Lower leg skin (tissue), 4 donors: Measurements from ENCODE around the gene SPCS2. TPM values are rescaled to one million over a fixed set of nuclear protein-coding genes. Genes with fewer than 3 reads are reported as not detected.
"Not testable (repeated sequence)": the region's sequence is repeated elsewhere in the genome, so short reads cannot be mapped to it uniquely, and the experiment has no call there.

Source experiments
- DNase-seq, 2 donors: peaks; one replicate each; pipeline ENCODE4 v3.0.0-alpha.2; 2019; ENCODE audit warnings: low spot score in 2 of 2
- H3K4me3 ChIP-seq: fragments of 200-600 bp; sonication (generic); 2 replicates; pipeline ENCODE4 v1.5.1; 2017; ENCODE audit warnings: mild to moderate bottlenecking, low read depth; ENCODE audit not compliant: poor library complexity, severe bottlenecking
- POLR2A ChIP-seq, 2 donors: fragments of 450-650 bp; IDR thresholded peaks; one replicate each; pipeline ENCODE4 v1.6.1; 2016 to 2017; ENCODE audit warnings: antibody characterized with exemption in 2 of 2, mild to moderate bottlenecking in 1 of 2, moderate library complexity in 1 of 2
- WGBS, 2 donors: methylation state at CpG; one replicate each; pipeline ENCODE4 v1.1.5; 2018; 5-methylcytosine and 5-hydroxymethylcytosine counted together
- intact Hi-C: fragments of 100-400 bp; cut with DNase I; formaldehyde crosslinking; loops from one replicate; pipeline ENCODE4 v1.15.0; 2023; ENCODE audit warnings: low total_unique reads
- total RNA-seq, 4 donors: library from RNA; depleted of rRNA; stranded (reverse); fragments of >200 nt; gene quantifications; one replicate each; pipeline ENCODE4 v1.1.0, GENCODE V29; 2016
- TF ChIP-seq, protein P1 (sequence below), 3 donors: fragments of 450-650 bp; IDR thresholded peaks; one replicate each; pipeline ENCODE4 v1.5.1; 2016; ENCODE audit warnings: antibody characterized with exemption in 3 of 3, mild to moderate bottlenecking in 3 of 3, moderate library complexity in 2 of 3

The SPCS2 gene
- total RNA-seq, 4 donors from 2014 or later: 19.2 to 117 (median 23.9) TPM

DNA sequence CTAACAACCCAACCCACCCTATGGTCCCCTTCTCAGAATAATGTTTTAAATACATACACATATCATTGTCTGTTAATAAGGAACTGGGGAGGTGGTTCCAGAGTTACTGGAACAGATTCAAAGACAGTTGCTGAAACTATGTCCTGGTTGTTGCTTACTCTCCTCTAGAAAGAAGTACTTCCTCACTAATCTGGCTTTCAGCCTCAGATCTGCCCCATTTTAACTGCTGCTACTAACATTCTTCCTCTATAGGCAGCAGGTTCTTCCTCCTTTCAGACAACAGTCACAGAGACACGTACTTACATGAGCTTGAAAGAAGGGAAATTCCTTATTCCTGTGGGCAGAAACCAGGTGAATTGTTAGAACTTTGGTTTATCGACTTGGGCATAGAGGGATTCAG, 31.6 kb downstream of the SPCS2 start:
- no peak overlapping the region for H3K4me3 ChIP-seq
- intact Hi-C loops: no loop called here
- DNase-seq: no peak
- TF ChIP-seq POLR2A (IDR thresholded peaks at IDR 0.05): no peak
- TF ChIP-seq, protein P1, sequence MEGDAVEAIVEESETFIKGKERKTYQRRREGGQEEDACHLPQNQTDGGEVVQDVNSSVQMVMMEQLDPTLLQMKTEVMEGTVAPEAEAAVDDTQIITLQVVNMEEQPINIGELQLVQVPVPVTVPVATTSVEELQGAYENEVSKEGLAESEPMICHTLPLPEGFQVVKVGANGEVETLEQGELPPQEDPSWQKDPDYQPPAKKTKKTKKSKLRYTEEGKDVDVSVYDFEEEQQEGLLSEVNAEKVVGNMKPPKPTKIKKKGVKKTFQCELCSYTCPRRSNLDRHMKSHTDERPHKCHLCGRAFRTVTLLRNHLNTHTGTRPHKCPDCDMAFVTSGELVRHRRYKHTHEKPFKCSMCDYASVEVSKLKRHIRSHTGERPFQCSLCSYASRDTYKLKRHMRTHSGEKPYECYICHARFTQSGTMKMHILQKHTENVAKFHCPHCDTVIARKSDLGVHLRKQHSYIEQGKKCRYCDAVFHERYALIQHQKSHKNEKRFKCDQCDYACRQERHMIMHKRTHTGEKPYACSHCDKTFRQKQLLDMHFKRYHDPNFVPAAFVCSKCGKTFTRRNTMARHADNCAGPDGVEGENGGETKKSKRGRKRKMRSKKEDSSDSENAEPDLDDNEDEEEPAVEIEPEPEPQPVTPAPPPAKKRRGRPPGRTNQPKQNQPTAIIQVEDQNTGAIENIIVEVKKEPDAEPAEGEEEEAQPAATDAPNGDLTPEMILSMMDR (IDR thresholded peaks at IDR 0.05): no peak
- 87 to 92% methylated on average over 2 of the region's 2 CpGs for WGBS, 2 donors

DNA sequence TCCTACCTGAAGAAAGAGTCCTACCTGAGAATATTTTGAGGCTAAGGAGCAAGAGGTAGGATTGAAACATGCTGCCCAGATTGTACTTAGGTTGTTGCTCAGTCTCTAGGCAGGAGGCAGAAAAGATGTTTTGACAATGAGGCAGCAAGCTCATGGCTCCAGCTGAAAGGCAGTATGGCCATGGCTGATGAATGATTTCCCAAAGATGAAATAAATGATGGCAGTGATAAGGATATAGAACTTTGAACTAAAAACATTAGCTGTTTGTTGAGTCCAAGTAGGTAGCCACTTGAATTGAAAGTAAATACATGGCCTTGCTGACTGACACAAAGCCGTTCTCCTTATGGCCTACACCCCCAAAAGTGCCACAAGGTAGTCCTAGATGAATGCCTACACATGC, 32.8 kb downstream of the SPCS2 start:
- TF ChIP-seq, protein P1 (IDR thresholded peaks at IDR 0.05): no peak
- no peak for TF ChIP-seq POLR2A (IDR thresholded peaks at IDR 0.05)
- DNase-seq: no peak
- intact Hi-C loops: no loop called here
- H3K4me3 ChIP-seq: no peak overlapping the region
- WGBS, 2 donors: 94 to 95% methylated on average over 1 of the region's 1 CpG

DNA sequence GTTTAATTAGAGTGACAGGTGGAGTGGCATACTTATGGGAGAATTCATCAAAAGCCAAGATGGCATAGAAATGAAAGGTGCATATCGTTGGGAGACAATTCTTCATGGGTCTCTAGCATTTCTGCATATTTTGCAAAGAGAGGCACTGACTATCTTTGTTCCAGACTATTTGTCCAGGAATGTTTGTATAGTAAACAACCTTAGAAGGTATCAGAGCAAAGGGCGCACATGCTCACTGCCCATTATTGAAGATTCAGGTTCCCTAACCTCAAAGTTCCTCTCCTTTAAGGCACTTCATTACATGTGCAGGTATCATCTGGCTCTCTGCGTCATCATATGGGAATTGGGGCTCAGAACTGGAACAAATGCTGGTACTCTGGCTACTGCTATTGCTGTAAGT, 35.0 kb downstream of the SPCS2 start:
- intact Hi-C loops: no loop called here
- no peak overlapping the region for H3K4me3 ChIP-seq
- WGBS, 2 donors: 89 to 95% methylated on average over 3 of the region's 3 CpGs
- no peak for DNase-seq
- TF ChIP-seq, protein P1 (IDR thresholded peaks at IDR 0.05): no peak
- no peak for TF ChIP-seq POLR2A (IDR thresholded peaks at IDR 0.05)

DNA sequence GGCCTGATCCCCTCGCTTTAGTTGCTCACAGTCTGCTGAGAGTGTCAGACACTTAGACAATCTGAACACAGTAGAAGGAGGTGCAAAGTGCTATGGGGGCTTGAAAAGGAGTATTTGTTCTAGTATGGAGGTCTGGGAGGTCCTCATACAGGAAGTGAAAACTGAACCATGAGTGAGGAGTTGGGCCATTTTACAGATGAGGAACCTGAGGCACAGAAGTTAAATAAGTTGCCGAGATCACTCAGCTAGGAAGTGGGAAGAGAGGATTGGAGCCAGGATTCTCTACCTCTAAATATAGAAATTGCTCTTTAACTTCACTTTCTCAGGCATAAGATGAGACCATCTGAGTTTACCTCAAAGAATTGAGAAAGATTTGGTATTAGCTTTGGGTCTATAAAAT, 35.7 kb downstream of the SPCS2 start:
- TF ChIP-seq, protein P1 (IDR thresholded peaks at IDR 0.05): no peak
- TF ChIP-seq POLR2A (IDR thresholded peaks at IDR 0.05): no peak
- H3K4me3 ChIP-seq: no peak overlapping the region
- DNase-seq: no peak
- WGBS, 2 donors: 91 to 94% methylated on average over 2 of the region's 2 CpGs
- intact Hi-C loops: no loop called here

DNA sequence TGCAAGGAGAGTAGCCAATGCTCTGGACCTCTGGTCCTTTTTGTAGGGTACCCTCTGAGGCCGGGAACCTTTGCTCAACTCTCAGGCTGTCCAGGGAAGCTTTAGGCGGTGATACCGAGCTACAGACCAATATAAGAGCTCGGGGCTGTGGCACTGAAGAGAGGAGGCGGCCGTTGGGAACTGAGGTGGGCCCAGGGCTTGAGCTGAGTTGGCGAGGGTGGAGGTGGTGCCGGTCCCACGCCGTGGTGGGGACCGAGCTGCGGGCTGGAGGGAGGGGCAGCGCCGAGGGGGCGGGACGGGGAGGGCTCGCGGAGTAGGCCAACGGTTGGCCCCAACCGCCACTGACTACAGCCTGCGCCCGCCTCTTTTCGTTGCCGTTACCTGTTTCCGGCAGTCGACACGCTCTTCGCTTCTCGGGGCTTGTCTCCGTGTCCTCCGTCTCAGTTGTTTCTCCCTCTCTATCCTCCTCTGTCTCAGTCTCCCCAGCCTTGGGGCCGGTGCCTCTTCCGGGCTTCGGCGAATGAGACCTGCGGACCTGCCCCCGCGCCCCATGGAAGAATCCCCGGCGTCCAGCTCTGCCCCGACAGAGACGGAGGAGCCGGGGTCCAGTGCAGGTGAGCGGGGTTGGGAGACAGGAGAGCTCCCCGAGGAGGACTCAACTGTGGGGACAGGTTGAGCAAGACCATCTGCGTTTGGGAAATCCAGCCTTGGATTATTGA, 39.6 kb downstream of the SPCS2 start, which contains the start of gene NEU3:
Gene NEU3, plus strand, starts transcription at position 393 of the 719 bp plus-strand sequence. Its CDS starts 128 bp downstream, at position 521.
- WGBS, 2 donors: 1% methylated on average over 45 to 46 of the region's 46 CpGs

DNA sequence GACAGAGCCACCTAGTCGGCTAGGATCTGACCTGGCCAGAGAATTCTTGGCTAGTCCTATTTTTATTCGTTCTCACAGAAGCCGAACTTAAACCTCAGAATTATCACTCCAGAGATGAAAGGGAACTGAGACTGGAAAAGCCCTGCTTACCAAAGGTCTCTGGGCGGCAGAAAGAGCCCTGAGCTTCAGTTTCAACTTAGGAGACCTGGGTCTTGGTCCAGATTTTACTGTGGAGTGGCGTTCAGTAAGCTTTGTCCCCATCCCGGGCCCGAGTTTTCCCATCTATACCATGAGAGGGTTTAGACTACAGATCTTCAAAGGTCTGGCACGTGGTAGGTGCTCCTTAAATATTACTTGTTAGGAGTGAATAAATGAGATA, 40.2 kb downstream of the SPCS2 start:
- intact Hi-C loops: no loop called here
- 3 to 7% methylated on average over 8 of the region's 8 CpGs for WGBS, 2 donors
- DNase-seq: no peak
- TF ChIP-seq, protein P1 (IDR thresholded peaks at IDR 0.05): no peak
- TF ChIP-seq POLR2A (IDR thresholded peaks at IDR 0.05): no peak
- peak overlapping the region; percentile 77 for H3K4me3 ChIP-seq

More for the DNA sequence above, 39.6 kb downstream of the SPCS2 start, which contains the start of gene NEU3:
- H3K4me3 ChIP-seq: peak within 1 kb of the TSS; percentile 77
- no peak for TF ChIP-seq POLR2A (IDR thresholded peaks at IDR 0.05)
- peak; percentile 70 to 93 for DNase-seq
- intact Hi-C loops: no loop called here

DNA sequence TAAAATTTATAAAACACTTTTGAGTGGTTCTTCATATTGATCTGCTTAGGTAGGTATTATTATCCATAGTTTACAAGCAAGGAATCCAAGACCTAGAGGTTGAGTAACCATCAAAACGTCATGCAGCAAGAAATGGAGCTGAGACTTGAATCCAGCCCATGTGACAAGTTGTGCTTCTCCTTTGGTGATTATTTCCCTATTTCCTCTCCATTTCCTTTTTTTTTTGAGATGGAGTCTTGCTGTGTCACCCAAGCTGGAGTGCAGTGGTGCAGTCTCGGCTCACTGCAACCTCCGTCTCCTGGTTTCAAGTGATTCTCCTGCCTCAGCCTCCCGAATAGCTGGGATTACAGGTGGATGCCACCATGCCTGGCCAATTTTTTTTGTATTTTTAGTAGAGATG, 41.1 kb downstream of the SPCS2 start:
- H3K4me3 ChIP-seq, intact Hi-C loops, DNase-seq: not testable (repeated sequence)
- 88 to 94% methylated on average over 4 of the region's 4 CpGs for WGBS, 2 donors
